Fibroblast of skin of left quadriceps (primary cell): ENCODE results near the gene PACS1.

Experiments
- DNase-seq, 2 experiments: peaks; one replicate each; pipeline ENCODE4 v3.0.0-alpha.2; 2013; ENCODE audit warnings: low read depth in 2 of 2

PACS1 gene

GRCh38 chr11:66224226-66224855 lies 154.3 kb downstream of the PACS1 start:
- no peak for DNase-seq

- DNase-seq, result no peak
Measured at GRCh38 chr11:66225066-66225465, 155.0 kb downstream of the PACS1 start.

- DNase-seq, result no peak
Measured at GRCh38 chr11:66226101-66226500, 156.0 kb downstream of the PACS1 start.

- DNase-seq, result no peak
Measured at GRCh38 chr11:66227700-66228099, 157.6 kb downstream of the PACS1 start.

- no peak for DNase-seq
Measured at GRCh38 chr11:66228521-66228920, 158.4 kb downstream of the PACS1 start.

GRCh38 chr11:66230156-66230555 lies 160.1 kb downstream of the PACS1 start:
- no peak for DNase-seq

- no peak for DNase-seq
Measured at GRCh38 chr11:66230978-66231377, 160.9 kb downstream of the PACS1 start.

GRCh38 chr11:66231561-66231960 lies 161.5 kb downstream of the PACS1 start:
- DNase-seq, result no peak

GRCh38 chr11:66232769-66233168 lies 162.7 kb downstream of the PACS1 start:
- DNase-seq, result no peak

GRCh38 chr11:66233301-66233700 lies 163.2 kb downstream of the PACS1 start:
- no peak for DNase-seq

GRCh38 chr11:66235141-66235540 lies 165.1 kb downstream of the PACS1 start:
- no peak for DNase-seq

- DNase-seq, result no peak
Measured at GRCh38 chr11:66237867-66238266, 167.8 kb downstream of the PACS1 start.

GRCh38 chr11:66238786-66239413 lies 168.8 kb downstream of the PACS1 start:
- DNase-seq, result no peak

- DNase-seq, result no peak
Measured at GRCh38 chr11:66239511-66239910, 169.4 kb downstream of the PACS1 start.

GRCh38 chr11:66239998-66240780 lies 170.1 kb downstream of the PACS1 start:
- no peak for DNase-seq

- DNase-seq, result no peak
Measured at GRCh38 chr11:66240781-66241136, 170.7 kb downstream of the PACS1 start.

GRCh38 chr11:66242095-66242765 lies 172.2 kb downstream of the PACS1 start:
- no peak for DNase-seq

- DNase-seq, result no peak
Measured at GRCh38 chr11:66243782-66244535, 173.9 kb downstream of the PACS1 start.

- no peak for DNase-seq
Measured at GRCh38 chr11:66247295-66247694, 177.2 kb downstream of the PACS1 start.

- no peak for DNase-seq
Measured at GRCh38 chr11:66247801-66248200, 177.7 kb downstream of the PACS1 start.

- no peak for DNase-seq
Measured at GRCh38 chr11:66248903-66249302, 178.8 kb downstream of the PACS1 start.

- no peak for DNase-seq
Measured at GRCh38 chr11:66251809-66252208, 181.7 kb downstream of the PACS1 start.
